ENCODE data around the gene TSPAN4. TPM values are rescaled to one million over a fixed set of nuclear protein-coding genes. Genes with fewer than 3 reads are reported as not detected.

TSPAN4 gene
- total and polyA plus RNA-seq, 2 of the 13 experiments (the other 11 are each of a cell fraction or from before 2014, with no cell fraction given), result 31.7 to 68.3 TPM

- TF ChIP-seq ZNF547 (CRISPR knock-in tag; IDR thresholded peaks at IDR 0.05) (peak; percentile 84), NFKBIZ (CRISPR knock-in tag; IDR thresholded peaks at IDR 0.05) (0 out of 2 replicates have a peak, but pooled peaks have one; percentile 21), PHB2 (IDR thresholded peaks at IDR 0.05; ENCODE audit: partially characterized antibody) (no peak), HDAC2 (CRISPR knock-in tag; IDR thresholded peaks at IDR 0.05) (peak; percentile 33; the same call in 1 of the 2 replicates), ZKSCAN8 (CRISPR knock-in tag; IDR thresholded peaks at IDR 0.05; ENCODE audit: borderline replicate concordance) (no peak; the same call in 1 of the 2 replicates), ZNF766 (CRISPR knock-in tag; IDR thresholded peaks at IDR 0.05; ENCODE audit: borderline replicate concordance) (no peak), ZNF761 (CRISPR knock-in tag; conservative IDR thresholded peaks at IDR 0.05) (no peak), ZZZ3 (CRISPR knock-in tag; IDR thresholded peaks at IDR 0.05; ENCODE audit: borderline replicate concordance) (no peak), MAF1 (CRISPR knock-in tag; IDR thresholded peaks at IDR 0.05; ENCODE audit: borderline replicate concordance) (no peak), GFI1 (CRISPR knock-in tag; IDR thresholded peaks at IDR 0.05; ENCODE audit: borderline replicate concordance) (peak; percentile 35; the same call in 1 of the 2 replicates), ZNF224 (CRISPR knock-in tag; IDR thresholded peaks at IDR 0.05) (no peak), SRF (IDR thresholded peaks at IDR 0.05; ENCODE audit: low read depth, low read length) (no peak), AGO2 (optimal IDR thresholded peaks at IDR 0.05; ENCODE audit: low read depth, low read length) (peak; percentile 88), KLF11 (CRISPR knock-in tag; IDR thresholded peaks at IDR 0.05) (no peak), ZNF264 (CRISPR knock-in tag; IDR thresholded peaks at IDR 0.05) (no peak), PTBP1 (IDR thresholded peaks at IDR 0.05; ENCODE audit: low read depth, low read length, poor library complexity, severe bottlenecking) (no peak), ZSCAN25 (CRISPR knock-in tag; IDR thresholded peaks at IDR 0.05) (peak; percentile 54; the same call in 1 of the 2 replicates), SKIL (CRISPR knock-in tag; IDR thresholded peaks at IDR 0.05; ENCODE audit: borderline replicate concordance) (no peak), CREM (IDR thresholded peaks at IDR 0.05) (no peak), CREM (CRISPR knock-in tag; IDR thresholded peaks at IDR 0.05) (no peak), ZC3H13 (CRISPR knock-in tag; IDR thresholded peaks at IDR 0.05) (peak; percentile 86), KAT8 (CRISPR knock-in tag; IDR thresholded peaks at IDR 0.05) (no peak), MAFG (CRISPR knock-in tag; IDR thresholded peaks at IDR 0.05) (no peak), ISL2 (CRISPR knock-in tag; IDR thresholded peaks at IDR 0.05) (no peak), ZFP36L2 (CRISPR knock-in tag; IDR thresholded peaks at IDR 0.05) (no peak), HOXA7 (CRISPR knock-in tag; IDR thresholded peaks at IDR 0.05) (no peak)
- TF ChIP-seq, protein P1, sequence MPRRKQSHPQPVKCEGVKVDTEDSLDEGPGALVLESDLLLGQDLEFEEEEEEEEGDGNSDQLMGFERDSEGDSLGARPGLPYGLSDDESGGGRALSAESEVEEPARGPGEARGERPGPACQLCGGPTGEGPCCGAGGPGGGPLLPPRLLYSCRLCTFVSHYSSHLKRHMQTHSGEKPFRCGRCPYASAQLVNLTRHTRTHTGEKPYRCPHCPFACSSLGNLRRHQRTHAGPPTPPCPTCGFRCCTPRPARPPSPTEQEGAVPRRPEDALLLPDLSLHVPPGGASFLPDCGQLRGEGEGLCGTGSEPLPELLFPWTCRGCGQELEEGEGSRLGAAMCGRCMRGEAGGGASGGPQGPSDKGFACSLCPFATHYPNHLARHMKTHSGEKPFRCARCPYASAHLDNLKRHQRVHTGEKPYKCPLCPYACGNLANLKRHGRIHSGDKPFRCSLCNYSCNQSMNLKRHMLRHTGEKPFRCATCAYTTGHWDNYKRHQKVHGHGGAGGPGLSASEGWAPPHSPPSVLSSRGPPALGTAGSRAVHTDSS (CRISPR knock-in tag; conservative IDR thresholded peaks at IDR 0.05), result no peak; the same call in 1 of the 2 replicates
- TF ChIP-seq, protein P2, sequence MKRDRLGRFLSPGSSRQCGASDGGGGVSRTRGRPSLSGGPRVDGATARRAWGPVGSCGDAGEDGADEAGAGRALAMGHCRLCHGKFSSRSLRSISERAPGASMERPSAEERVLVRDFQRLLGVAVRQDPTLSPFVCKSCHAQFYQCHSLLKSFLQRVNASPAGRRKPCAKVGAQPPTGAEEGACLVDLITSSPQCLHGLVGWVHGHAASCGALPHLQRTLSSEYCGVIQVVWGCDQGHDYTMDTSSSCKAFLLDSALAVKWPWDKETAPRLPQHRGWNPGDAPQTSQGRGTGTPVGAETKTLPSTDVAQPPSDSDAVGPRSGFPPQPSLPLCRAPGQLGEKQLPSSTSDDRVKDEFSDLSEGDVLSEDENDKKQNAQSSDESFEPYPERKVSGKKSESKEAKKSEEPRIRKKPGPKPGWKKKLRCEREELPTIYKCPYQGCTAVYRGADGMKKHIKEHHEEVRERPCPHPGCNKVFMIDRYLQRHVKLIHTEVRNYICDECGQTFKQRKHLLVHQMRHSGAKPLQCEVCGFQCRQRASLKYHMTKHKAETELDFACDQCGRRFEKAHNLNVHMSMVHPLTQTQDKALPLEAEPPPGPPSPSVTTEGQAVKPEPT (CRISPR knock-in tag; IDR thresholded peaks at IDR 0.05; ENCODE audit: low read depth), result no peak
Observed at GRCh38 chr11:842370-843002, at the start of gene TSPAN4, which contains the start of gene POLR2L (continued).
